K562 (cell line): ENCODE data around the gene CFAP20DC. TPM values are rescaled to one million over a fixed set of nuclear protein-coding genes. Genes with fewer than 3 reads are reported as not detected.

ENCODE experiments used
- ATAC-seq: fragments of 200-7000 bp; cut with Tn5 transposase; 3 replicates; pipeline ENCODE4 v1.9.1; 2020; ENCODE audit warnings: moderate library complexity
- BruUV-seq: library from RNA; stranded (reverse); fragments of 400-500 nt; replicated peaks from 2 replicates; lab custom pipeline; 2021; lab: Mats Ljungman, UMichigan
- CTCF ChIA-PET: fragments of 300-600 bp; formaldehyde crosslinking; extraction: SDS; loops from one replicate; lab custom pipeline; 2021; ENCODE audit warnings: low intra/inter-chr PET ratio; lab: Yijun Ruan, JAX
- POLR2A ChIA-PET: fragments of 300-600, 350-650 bp; sonication (Branson Sonifier 250); formaldehyde crosslinking; extraction: SDS; loops from one replicate; lab custom pipeline; 2021; ENCODE audit warnings: antibody characterized with exemption, inconsistent platforms; lab: Yijun Ruan, JAX
- DNase-seq, 4 experiments: peaks; one replicate each; pipeline versions ENCODE4 v3.0.0 to v3.0.0-alpha.2; 2011 to 2018; ENCODE audit warnings: low spot score in 3 of 4, mixed read lengths in 3 of 4; ENCODE audit errors: extremely low read depth in 1 of 4
- FAIRE-seq: peaks from 2 replicates; lab custom pipeline; 2011; peaks lifted over from hg19 to GRCh38; lab: Jason Lieb, UNC
- H2AFZ ChIP-seq: 2 replicates; pipeline ENCODE4 v1.6.0; 2011; ENCODE audit warnings: low read depth, low read length, control low read depth, inconsistent platforms
- H3K27ac ChIP-seq: fragments of 200-600 bp; 3 replicates; pipeline ENCODE4 v1.8.0; 2011; ENCODE audit warnings: low read depth, mild to moderate bottlenecking, control low read depth, inconsistent platforms, low read length, moderate library complexity, mixed read lengths; ENCODE audit errors: extremely low read depth
- H3K27me3 ChIP-seq, 2 experiments: fragments of 300-600 bp in 1 of 2; 2 replicates in 1 of 2; 3 replicates in 1 of 2; pipeline versions ENCODE4 v1.6.0 to v1.8.0; 2011; ENCODE audit warnings: inconsistent platforms in 2 of 2, low read length in 2 of 2, mild to moderate bottlenecking in 1 of 2, mixed read lengths in 1 of 2, moderate library complexity in 1 of 2; ENCODE audit not compliant: control insufficient read depth in 2 of 2, insufficient read depth in 2 of 2
- H3K36me3 ChIP-seq: fragments of 300-600 bp; 3 replicates; pipeline ENCODE4 v1.8.0; 2011; ENCODE audit warnings: mild to moderate bottlenecking, low read length, inconsistent platforms; ENCODE audit not compliant: control insufficient read depth, insufficient read depth
- H3K4me1 ChIP-seq, 2 experiments: fragments of 200-600 bp in 1 of 2; replicated peaks in 1 of 2; 2 replicates in 1 of 2; 3 replicates in 1 of 2; pipeline versions ENCODE4 v1.5.1 to v1.8.0; 2011; ENCODE audit warnings: inconsistent platforms in 2 of 2, low read length in 2 of 2, mild to moderate bottlenecking in 1 of 2, mixed read lengths in 1 of 2, moderate library complexity in 1 of 2; ENCODE audit not compliant: control insufficient read depth in 2 of 2, insufficient read depth in 2 of 2
- H3K4me2 ChIP-seq: 2 replicates; pipeline ENCODE4 v1.6.1; 2011; ENCODE audit warnings: low read length, control low read depth, inconsistent platforms, mixed read lengths; ENCODE audit not compliant: insufficient read depth
- H3K4me3 ChIP-seq: fragments of 200-600 bp; sonication (generic), shearing (Covaris generic); 2 replicates; pipeline ENCODE4 v1.5.1; 2016; ENCODE audit warnings: control low read depth, inconsistent platforms
- H3K79me2 ChIP-seq: fragments of 200-600 bp; 3 replicates; pipeline ENCODE4 v1.8.0; 2011; ENCODE audit warnings: low read length, inconsistent platforms; ENCODE audit not compliant: control insufficient read depth, insufficient read depth
- H3K9ac ChIP-seq, 2 experiments: 2 replicates each; pipeline versions ENCODE4 v1.6.0 to v1.6.1; 2011; ENCODE audit warnings: low read depth in 2 of 2, low read length in 2 of 2, control low read depth in 1 of 2, inconsistent platforms in 1 of 2, mild to moderate bottlenecking in 1 of 2, mixed read lengths in 1 of 2; ENCODE audit not compliant: insufficient read depth in 1 of 2
- H3K9me1 ChIP-seq: one replicate; pipeline ENCODE4 v1.6.0; 2011; ENCODE audit warnings: inconsistent platforms, mild to moderate bottlenecking, low read length, moderate library complexity; ENCODE audit not compliant: control insufficient read depth, insufficient read depth
- H3K9me3 ChIP-seq: replicated peaks from 2 replicates; pipeline ENCODE4 v1.5.1; 2011; ENCODE audit warnings: low read depth, low read length, inconsistent platforms; ENCODE audit not compliant: control insufficient read depth, insufficient read depth
- H4K20me1 ChIP-seq: replicated peaks from 2 replicates; pipeline ENCODE4 v1.6.1; 2011; ENCODE audit warnings: low read length, inconsistent platforms, mixed read lengths; ENCODE audit not compliant: control insufficient read depth, insufficient read depth
- JUND ChIP-seq, 2 experiments: IDR thresholded peaks; 2 replicates in 1 of 2; 3 replicates in 1 of 2; pipeline ENCODE4 v1.6.1; 2011; ENCODE audit warnings: borderline replicate concordance in 2 of 2, low read depth in 2 of 2, low read length in 2 of 2, improper control_type of control experiment in 1 of 2, missing biosample characterization in 1 of 2, missing genetic modification characterization in 1 of 2, missing genetic modification reagents in 1 of 2
- LARP7 ChIP-seq: fragments of 450-650 bp; IDR thresholded peaks from 2 replicates; pipeline ENCODE4 v1.6.1; 2016
- MLLT1 ChIP-seq, 2 experiments: fragments of 450-650 bp; IDR thresholded peaks; 2 replicates each; pipeline ENCODE4 v1.6.1; 2016
- NRF1 ChIP-seq, 2 experiments: fragments of 450-650 bp; IDR thresholded peaks in 1 of 2; conservative IDR thresholded peaks in 1 of 2; 2 replicates each; pipeline ENCODE4 v1.6.1; 2014; ENCODE audit warnings: mild to moderate bottlenecking in 2 of 2
- RBM14 ChIP-seq: fragments of 200-400 bp; formaldehyde crosslinking; IDR thresholded peaks from 2 replicates; pipeline ENCODE4 v1.6.1; 2018; ENCODE audit warnings: low read depth, mild to moderate bottlenecking, low read length, moderate library complexity, borderline replicate concordance; ENCODE audit not compliant: insufficient read depth
- STAG1 ChIP-seq: sonication (generic); formaldehyde crosslinking; IDR thresholded peaks from 2 replicates; pipeline ENCODE4 v1.5.0; 2020; ENCODE audit warnings: missing genetic modification reagents, borderline replicate concordance
- ZNF431 ChIP-seq: sonication (generic); formaldehyde crosslinking; IDR thresholded peaks from 2 replicates; pipeline ENCODE4 v1.8.0; 2022; ENCODE audit warnings: mild to moderate bottlenecking, missing genetic modification reagents
- ZNF696 ChIP-seq: fragments of 250-450 bp; sonication (Bioruptor Pico); conservative IDR thresholded peaks from 2 replicates; pipeline ENCODE4 v1.4.0; 2020; ENCODE audit warnings: mild to moderate bottlenecking, moderate library complexity
- ZNF766 ChIP-seq: fragments of 200-800 bp; sonication (Bioruptor generic); conservative IDR thresholded peaks from 2 replicates; pipeline ENCODE4 v1.6.1; 2016; ENCODE audit warnings: missing genetic modification characterization, missing compliant biosample characterization
- ZNF830 ChIP-seq: fragments of 250-450 bp; sonication (Bioruptor Pico); IDR thresholded peaks from 2 replicates; pipeline ENCODE4 v1.5.0; 2021; ENCODE audit warnings: mild to moderate bottlenecking
- ZSCAN29 ChIP-seq: fragments of 450-650 bp; IDR thresholded peaks from 2 replicates; pipeline ENCODE4 v1.6.1; 2017
- ZZZ3 ChIP-seq: fragments of 450-650 bp; IDR thresholded peaks from 2 replicates; pipeline ENCODE4 v1.6.1; 2016; ENCODE audit warnings: antibody characterized with exemption, mild to moderate bottlenecking, moderate library complexity
- WGBS: fragments of 100-300 bp; shearing (Covaris generic); methylation state at CpG from one replicate; pipeline ENCODE4 v1.1.6; 2016; ENCODE audit warnings: low coverage, mixed read lengths; ENCODE audit not compliant: insufficient coverage; ENCODE audit errors: missing lambda C conversion rate; 5-methylcytosine and 5-hydroxymethylcytosine counted together
- in situ Hi-C: fragments of 300-500 bp; cut with MboI; formaldehyde crosslinking; loops from 4 replicates; pipeline ENCODE4 v1.15.0; 2018; ENCODE audit warnings: inconsistent platforms, mixed read lengths
- intact Hi-C: fragments of 100-400 bp; cut with micrococcal nuclease; formaldehyde crosslinking; loops from 2 replicates; pipeline ENCODE4 v1.14.2; 2022
- polyA plus RNA-seq, 8 experiments: library from polyadenylated mRNA; depleted of rRNA in 4 of 8; stranded (reverse) in 5 of 8; unstranded in 3 of 8; fragments of >200 nt; fragmentation: Nextera tagmentation in 2 of 8; fragmentation: Illumina TruSeq in 1 of 8; extraction: Ambion mirVana in 2 of 8; extraction: Trizol in 1 of 8; gene quantifications; 2 replicates each; pipeline versions ENCODE4 v1.2.1 to v1.2.3, GENCODE V29; 2011 to 2014; ENCODE audit warnings: inconsistent platforms in 1 of 8, missing spikeins in 1 of 8
- total RNA-seq, 7 experiments: library from RNA; depleted of rRNA in 6 of 7; stranded (reverse); fragments of >200 nt in 6 of 7; fragmentation: Illumina TruSeq in 2 of 7; extraction: Trizol in 2 of 7; gene quantifications; 2 replicates each; pipeline versions ENCODE4 v1.2.1 to v1.2.3, GENCODE V29; 2011 to 2021; ENCODE audit warnings: low replicate concordance in 1 of 7

CFAP20DC gene
- total and polyA plus RNA-seq, 9 of the 15 experiments (the other 6 are each of a cell fraction or from before 2014, with no cell fraction given): 1.6 to 5.9 (median 4.6) TPM

GRCh38 chr3:58848826-58849225 is 201.0 kb downstream of the CFAP20DC start:
- DNase-seq: no peak
- TF ChIP-seq STAG1: no peak
- TF ChIP-seq ZNF431 (CRISPR knock-in tag): no peak
- TF ChIP-seq ZNF830 (CRISPR knock-in tag): no peak
- no peak for TF ChIP-seq NRF1 (conservative IDR thresholded peaks at IDR 0.05 in 1 of 2, IDR thresholded peaks at IDR 0.05 in 1 of 2)
- no peak for TF ChIP-seq ZNF696 (CRISPR knock-in tag)
- no peak for TF ChIP-seq ZNF766 (CRISPR knock-in tag)
- no peak for TF ChIP-seq ZZZ3
- TF ChIP-seq ZSCAN29: no peak
- TF ChIP-seq RBM14: no peak
- TF ChIP-seq MLLT1 (IDR thresholded peaks at IDR 0.05): no peak
- no peak for TF ChIP-seq JUND (IDR thresholded peaks at IDR 0.05; ENCODE audit: borderline replicate concordance, low read depth, low read length)
- no peak for TF ChIP-seq JUND (tag; IDR thresholded peaks at IDR 0.05; ENCODE audit: borderline replicate concordance, low read depth, low read length)
- no peak for TF ChIP-seq LARP7
- TF ChIP-seq, all 486 proteins: peak for 0
- in situ Hi-C loops (no loop called here), intact Hi-C loops (no loop called here)
- no peaks in the 10 kb centered on the region for H3K27me3 ChIP-seq
- BruUV-seq: no TSS peak
- no peaks in the 10 kb centered on the region for H4K20me1 ChIP-seq
- no peak overlapping the region for H2AFZ ChIP-seq
- 32% methylated on average over 5 of the region's 7 CpGs for WGBS
- no peak overlapping the region for H3K27ac ChIP-seq
- H3K4me1 ChIP-seq: no peaks in the 10 kb centered on the region
- H3K4me3 ChIP-seq: no peak overlapping the region
- H3K9ac ChIP-seq: no peak overlapping the region
- ATAC-seq: no peak
- H3K36me3 ChIP-seq: no peaks in the 10 kb centered on the region
- no peak overlapping the region for H3K4me2 ChIP-seq
- H3K9me1 ChIP-seq: no peaks in the 10 kb centered on the region
- POLR2A ChIA-PET: no interaction called here
- CTCF ChIA-PET: no interaction called here
- H3K9me3 ChIP-seq: no peaks in the 10 kb centered on the region
- no peak for FAIRE-seq
- no peaks in the 10 kb centered on the region for H3K79me2 ChIP-seq
